DND-41 (cell line): ENCODE results near the gene NPM1.

Experiments used
- ATAC-seq: fragments of 200-7000 bp; cut with Tn5 transposase; 3 replicates; pipeline ENCODE4 v1.9.1; 2021; ENCODE audit warnings: low read depth; ENCODE audit not compliant: insufficient read depth
- DNase-seq: peaks from one replicate; pipeline ENCODE4 v3.0.0-alpha.2; 2020
- H2AFZ ChIP-seq: 2 replicates; pipeline ENCODE4 v1.6.0; 2012; ENCODE audit warnings: low read depth, low read length
- H3K27ac ChIP-seq: 2 replicates; pipeline ENCODE4 v1.5.1; 2012; ENCODE audit warnings: low read length, inconsistent platforms
- H3K27me3 ChIP-seq: fragments of 200-600 bp; sonication (generic); 2 replicates; pipeline ENCODE4 v1.6.0; 2012; ENCODE audit warnings: low read length, mild to moderate bottlenecking, inconsistent platforms; ENCODE audit not compliant: insufficient read depth, poor library complexity
- H3K36me3 ChIP-seq: 2 replicates; pipeline ENCODE4 v1.5.1; 2012; ENCODE audit warnings: low read length, inconsistent platforms; ENCODE audit not compliant: insufficient read depth
- H3K4me1 ChIP-seq: 2 replicates; pipeline ENCODE4 v1.5.1; 2012; ENCODE audit warnings: mild to moderate bottlenecking, low read length; ENCODE audit not compliant: insufficient read depth
- H3K4me2 ChIP-seq: 2 replicates; pipeline ENCODE4 v1.6.0; 2012; ENCODE audit warnings: mild to moderate bottlenecking, moderate library complexity, low read length, inconsistent platforms; ENCODE audit not compliant: insufficient read depth
- H3K4me3 ChIP-seq, 2 experiments: fragments of 200-600 bp in 1 of 2; shearing (Covaris generic) in 1 of 2; 2 replicates each; pipeline ENCODE4 v1.5.1; 2012 to 2016; ENCODE audit warnings: inconsistent platforms in 2 of 2, low read length in 2 of 2, mild to moderate bottlenecking in 2 of 2, low read depth in 1 of 2, moderate library complexity in 1 of 2
- H3K79me2 ChIP-seq: 2 replicates; pipeline ENCODE4 v1.6.0; 2012; ENCODE audit warnings: low read length, inconsistent platforms; ENCODE audit not compliant: insufficient read depth
- H3K9ac ChIP-seq: 2 replicates; pipeline ENCODE4 v1.6.0; 2012; ENCODE audit warnings: low read depth, mild to moderate bottlenecking, inconsistent platforms, low read length, moderate library complexity
- H3K9me3 ChIP-seq: 2 replicates; pipeline ENCODE4 v1.5.1; 2012; ENCODE audit warnings: low read length, moderate library complexity, mild to moderate bottlenecking, inconsistent platforms; ENCODE audit not compliant: insufficient read depth, severe bottlenecking
- H4K20me1 ChIP-seq: 2 replicates; pipeline ENCODE4 v1.6.0; 2012; ENCODE audit warnings: low read length; ENCODE audit not compliant: insufficient read depth
- CTCF ChIP-seq: IDR thresholded peaks from 2 replicates; pipeline ENCODE4 v1.5.1; 2012; ENCODE audit warnings: borderline replicate concordance, low read length, moderate library complexity, mild to moderate bottlenecking; ENCODE audit not compliant: poor library complexity, severe bottlenecking; ENCODE audit errors: extremely low read depth
- EZH2 ChIP-seq: IDR thresholded peaks from 3 replicates; pipeline ENCODE4 v1.6.1; 2012; ENCODE audit warnings: borderline replicate concordance, low read depth, mild to moderate bottlenecking, moderate library complexity, low read length, inconsistent platforms; ENCODE audit not compliant: severe bottlenecking

The NPM1 gene

GRCh38 chr5:171386006-171386671 is 1.5 kb upstream of the NPM1 start:
- peak overlapping the region; percentile 72 for H3K4me2 ChIP-seq
- ATAC-seq (no peak), DNase-seq (no peak)
- peaks cover 47% of the 10 kb centered on the region for H3K79me2 ChIP-seq
- TF ChIP-seq EZH2 (no peak), CTCF (no peak)
- peak overlapping the region; percentile 77 for H3K9ac ChIP-seq
- peaks cover 34% of the 10 kb centered on the region for H4K20me1 ChIP-seq
- H3K4me1 ChIP-seq, result peaks cover 36% of the 10 kb centered on the region
- H3K27me3 ChIP-seq, result no peaks in the 10 kb centered on the region
- peak overlapping the region; percentile 92 for H2AFZ ChIP-seq
- H3K4me3 ChIP-seq, result peak overlapping the region in 1 of 2 experiments; percentile 71; a peak in 2 of 4 replicates
- peaks cover 32% of the 10 kb centered on the region for H3K36me3 ChIP-seq
- H3K9me3 ChIP-seq, result no peaks in the 10 kb centered on the region
- peak overlapping the region; percentile 96 for H3K27ac ChIP-seq

GRCh38 chr5:171386861-171387344 is 746 bp upstream of the NPM1 start:
- Histone ChIP-seq H3K4me2 (peak overlapping the region; percentile 72), H3K27ac (peak overlapping the region; percentile 96), H3K36me3 (peaks cover 40% of the 10 kb centered on the region), H3K79me2 (peaks cover 55% of the 10 kb centered on the region), H3K4me1 (peaks cover 42% of the 10 kb centered on the region), H2AFZ (peak overlapping the region; percentile 92), H4K20me1 (peaks cover 41% of the 10 kb centered on the region), H3K9me3 (no peaks in the 10 kb centered on the region), H3K4me3 (peak overlapping the region; percentile 32 to 71), H3K27me3 (no peaks in the 10 kb centered on the region), H3K9ac (peak overlapping the region; percentile 77)
- DNase-seq, result no peak
- ATAC-seq, result no peak
- no peak for TF ChIP-seq CTCF
- TF ChIP-seq EZH2, result no peak

- Histone ChIP-seq H4K20me1 (peaks cover 54% of the 10 kb centered on the region), H3K27me3 (no peaks in the 10 kb centered on the region), H3K9me3 (no peaks in the 10 kb centered on the region), H3K36me3 (peaks cover 53% of the 10 kb centered on the region), H3K9ac (peak overlapping the region; percentile 83), H3K27ac (peak overlapping the region; percentile 83), H3K4me2 (peak overlapping the region; percentile 74), H2AFZ (peak overlapping the region; percentile 46; the same call in 1 of the 2 replicates), H3K4me1 (peaks cover 53% of the 10 kb centered on the region), H3K4me3 (peak overlapping the region; percentile 83 to 91), H3K79me2 (peaks cover 68% of the 10 kb centered on the region)
- TF ChIP-seq EZH2 (no peak), CTCF (peak; percentile 19)
- DNase-seq (peak; percentile 85), ATAC-seq (peak; percentile 53)
Observed at GRCh38 chr5:171387970-171388815, 544 bp downstream of the NPM1 start.
